K562 (cell line): ENCODE results near the gene LRRC57. TPM values are rescaled to one million over a fixed set of nuclear protein-coding genes. Genes with fewer than 3 reads are reported as not detected.

ENCODE experiments used
- BRCA1 ChIP-seq, 2 experiments: fragments of 450-650 bp in 1 of 2; sonication (generic) in 1 of 2; formaldehyde crosslinking in 1 of 2; IDR thresholded peaks; 2 replicates each; pipeline versions ENCODE4 v1.5.0 to v1.6.1; 2017 to 2020; ENCODE audit warnings: mild to moderate bottlenecking in 1 of 2, missing genetic modification reagents in 1 of 2
- EP400 ChIP-seq: fragments of 450-650 bp; IDR thresholded peaks from 2 replicates; pipeline ENCODE4 v1.6.1; 2017; ENCODE audit warnings: antibody characterized with exemption, mild to moderate bottlenecking, moderate library complexity
- ETS2 ChIP-seq: IDR thresholded peaks from 2 replicates; pipeline ENCODE4 v1.6.1; 2016; ENCODE audit warnings: borderline replicate concordance, missing genetic modification characterization, mild to moderate bottlenecking, moderate library complexity, missing compliant biosample characterization; ENCODE audit not compliant: poor library complexity, severe bottlenecking
- FOXA1 ChIP-seq: fragments of 450-650 bp; IDR thresholded peaks from 2 replicates; pipeline ENCODE4 v1.6.1; 2016; ENCODE audit warnings: mild to moderate bottlenecking, borderline replicate concordance
- HDAC6 ChIP-seq: IDR thresholded peaks from 2 replicates; pipeline ENCODE4 v1.6.1; 2012; ENCODE audit warnings: low read depth, mild to moderate bottlenecking, control low read depth, inconsistent platforms, low read length, moderate library complexity
- HNRNPH1 ChIP-seq: fragments of 200-400 bp; formaldehyde crosslinking; optimal IDR thresholded peaks from 2 replicates; pipeline ENCODE3; 2017; ENCODE audit warnings: low read depth, mild to moderate bottlenecking, low read length, moderate library complexity
- HNRNPL ChIP-seq: fragments of 200-400 bp; formaldehyde crosslinking; IDR thresholded peaks from 2 replicates; pipeline ENCODE4 v1.6.1; 2017; ENCODE audit warnings: low read depth, mild to moderate bottlenecking, low read length
- KLF13 ChIP-seq: fragments of 450-650 bp; IDR thresholded peaks from 2 replicates; pipeline ENCODE4 v1.6.1; 2016; ENCODE audit warnings: missing genetic modification characterization, low read depth, mild to moderate bottlenecking, missing compliant biosample characterization, moderate library complexity, borderline replicate concordance
- NBN ChIP-seq: fragments of 450-650 bp; IDR thresholded peaks from 2 replicates; pipeline ENCODE4 v1.6.1; 2016; ENCODE audit warnings: low read depth, mild to moderate bottlenecking
- NELFE ChIP-seq: IDR thresholded peaks from 2 replicates; pipeline ENCODE4 v1.6.1; 2011; ENCODE audit warnings: mild to moderate bottlenecking; ENCODE audit not compliant: insufficient read depth, insufficient read length
- POLR2B ChIP-seq: fragments of 450-650 bp; IDR thresholded peaks from 2 replicates; pipeline ENCODE4 v1.6.1; 2018; ENCODE audit warnings: low read depth; ENCODE audit not compliant: partially characterized antibody
- THRB ChIP-seq: fragments of 450-650 bp; formaldehyde crosslinking; conservative IDR thresholded peaks from 2 replicates; pipeline ENCODE4 v1.4.0; 2022; ENCODE audit warnings: mild to moderate bottlenecking, missing genetic modification characterization
- U2AF2 ChIP-seq: fragments of 200-400 bp; formaldehyde crosslinking; optimal IDR thresholded peaks from 2 replicates; pipeline ENCODE3; 2017; ENCODE audit warnings: low read depth, mild to moderate bottlenecking, low read length
- YBX1 ChIP-seq: fragments of 450-650 bp; IDR thresholded peaks from 2 replicates; pipeline ENCODE4 v1.7.1; 2016; ENCODE audit warnings: mild to moderate bottlenecking
- ZBTB17 ChIP-seq: fragments of 450-650 bp; formaldehyde crosslinking; IDR thresholded peaks from 2 replicates; pipeline ENCODE4 v1.4.0; 2020; ENCODE audit warnings: mild to moderate bottlenecking
- ZKSCAN8 ChIP-seq: fragments of 200-800 bp; sonication (Bioruptor generic); IDR thresholded peaks from 2 replicates; pipeline ENCODE4 v1.6.1; 2016; ENCODE audit warnings: missing genetic modification characterization, missing compliant biosample characterization
- ZNF124 ChIP-seq: sonication (generic); formaldehyde crosslinking; IDR thresholded peaks from 2 replicates; pipeline ENCODE4 v1.8.1; 2022; ENCODE audit warnings: missing genetic modification reagents
- ZNF449 ChIP-seq: fragments of 250-450 bp; sonication (Bioruptor Pico); IDR thresholded peaks from 2 replicates; pipeline ENCODE4 v1.8.0; 2022; ENCODE audit warnings: moderate library complexity, mild to moderate bottlenecking, inconsistent platforms
- ZNF57 ChIP-seq: fragments of 450-650 bp; formaldehyde crosslinking; IDR thresholded peaks from 2 replicates; pipeline ENCODE4 v1.4.0; 2020; ENCODE audit warnings: mild to moderate bottlenecking, moderate library complexity
- polyA plus RNA-seq, 8 experiments: library from polyadenylated mRNA; depleted of rRNA in 4 of 8; stranded (reverse) in 5 of 8; unstranded in 3 of 8; fragments of >200 nt; fragmentation: Nextera tagmentation in 2 of 8; fragmentation: Illumina TruSeq in 1 of 8; extraction: Ambion mirVana in 2 of 8; extraction: Trizol in 1 of 8; gene quantifications; 2 replicates each; pipeline versions ENCODE4 v1.2.1 to v1.2.3, GENCODE V29; 2011 to 2014; ENCODE audit warnings: inconsistent platforms in 1 of 8, missing spikeins in 1 of 8
- total RNA-seq, 7 experiments: library from RNA; depleted of rRNA in 6 of 7; stranded (reverse); fragments of >200 nt in 6 of 7; fragmentation: Illumina TruSeq in 2 of 7; extraction: Trizol in 2 of 7; gene quantifications; 2 replicates each; pipeline versions ENCODE4 v1.2.1 to v1.2.3, GENCODE V29; 2011 to 2021; ENCODE audit warnings: low replicate concordance in 1 of 7
- TF ChIP-seq, protein P1 (sequence below): fragments of 450-650 bp; IDR thresholded peaks from 2 replicates; pipeline ENCODE4 v1.7.0; 2016; ENCODE audit warnings: borderline replicate concordance
- TF ChIP-seq, protein P2 (sequence below): sonication (generic); formaldehyde crosslinking; IDR thresholded peaks from 2 replicates; pipeline ENCODE4 v1.8.0; 2022; ENCODE audit warnings: mild to moderate bottlenecking, missing genetic modification reagents

Gene LRRC57
- total and polyA plus RNA-seq, 9 of the 15 experiments (the other 6 are each of a cell fraction or from before 2014, with no cell fraction given) = 3.9 to 20.4 (median 14.8) TPM

DNA sequence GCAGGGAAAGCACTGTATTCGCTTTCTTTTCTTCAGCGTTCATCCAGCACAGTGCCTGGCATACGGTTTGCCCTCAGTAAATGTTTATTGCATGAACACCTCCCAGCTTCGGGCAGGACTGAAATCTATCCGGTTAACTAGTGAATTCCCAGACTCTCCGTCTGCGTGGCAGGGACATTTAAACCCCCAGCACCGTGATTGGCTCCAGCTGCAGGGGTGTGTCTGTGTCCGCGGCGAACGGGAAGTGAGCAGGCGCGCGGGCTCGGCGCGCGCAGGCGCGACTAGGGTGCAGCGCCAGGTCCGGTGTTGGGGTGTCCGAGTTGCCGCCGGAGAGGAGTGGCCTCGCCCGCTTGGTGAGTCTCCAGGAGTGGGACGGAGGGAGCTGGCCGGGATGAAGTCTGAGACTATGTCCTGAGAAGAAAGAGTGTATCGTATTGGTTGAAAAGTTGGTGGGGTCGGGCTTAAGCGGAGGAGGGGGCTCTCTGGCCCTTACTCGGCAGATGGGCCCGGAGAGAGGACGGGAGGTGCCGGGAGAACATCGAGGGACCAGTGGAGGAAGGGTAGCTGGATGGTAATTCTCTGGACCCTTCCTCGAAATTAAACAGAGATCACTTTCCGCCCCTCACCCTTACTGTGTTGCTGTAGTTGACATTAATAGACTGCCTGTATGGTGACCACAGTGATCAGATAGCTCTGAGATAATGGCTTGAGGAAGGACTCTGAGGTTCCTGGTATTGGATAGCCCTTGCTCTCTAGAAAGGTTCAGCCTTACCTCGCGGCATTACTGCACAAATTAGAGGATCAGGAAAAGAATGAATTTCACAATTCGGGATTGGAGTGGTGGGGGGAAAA lies 53.0 kb downstream of the LRRC57 start, which contains the start of gene SNAP23 (continued):
- TF ChIP-seq HNRNPL (no peak), ZNF124 (no peak), FOXA1 (no peak), ZNF57 (no peak), HDAC6 (no peak), HNRNPH1 (no peak), NELFE (no peak), EP400 (peak; percentile 38; the same call in 1 of the 2 replicates), KLF13 (tag) (no peak), NBN (peak; percentile 40; the same call in 1 of the 2 replicates), U2AF2 (no peak), ETS2 (tag) (no peak), BRCA1 (IDR thresholded peaks at IDR 0.05) (no peak), BRCA1 (CRISPR knock-in tag; IDR thresholded peaks at IDR 0.05) (no peak), YBX1 (no peak), ZKSCAN8 (no peak), POLR2B (peak; percentile 88), ZBTB17 (CRISPR knock-in tag) (no peak), ZNF449 (CRISPR knock-in tag) (no peak), THRB (CRISPR knock-in tag) (no peak)
- TF ChIP-seq, protein P1, sequence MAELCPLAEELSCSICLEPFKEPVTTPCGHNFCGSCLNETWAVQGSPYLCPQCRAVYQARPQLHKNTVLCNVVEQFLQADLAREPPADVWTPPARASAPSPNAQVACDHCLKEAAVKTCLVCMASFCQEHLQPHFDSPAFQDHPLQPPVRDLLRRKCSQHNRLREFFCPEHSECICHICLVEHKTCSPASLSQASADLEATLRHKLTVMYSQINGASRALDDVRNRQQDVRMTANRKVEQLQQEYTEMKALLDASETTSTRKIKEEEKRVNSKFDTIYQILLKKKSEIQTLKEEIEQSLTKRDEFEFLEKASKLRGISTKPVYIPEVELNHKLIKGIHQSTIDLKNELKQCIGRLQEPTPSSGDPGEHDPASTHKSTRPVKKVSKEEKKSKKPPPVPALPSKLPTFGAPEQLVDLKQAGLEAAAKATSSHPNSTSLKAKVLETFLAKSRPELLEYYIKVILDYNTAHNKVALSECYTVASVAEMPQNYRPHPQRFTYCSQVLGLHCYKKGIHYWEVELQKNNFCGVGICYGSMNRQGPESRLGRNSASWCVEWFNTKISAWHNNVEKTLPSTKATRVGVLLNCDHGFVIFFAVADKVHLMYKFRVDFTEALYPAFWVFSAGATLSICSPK = no peak; the same call in 1 of the 2 replicates
- TF ChIP-seq, protein P2, sequence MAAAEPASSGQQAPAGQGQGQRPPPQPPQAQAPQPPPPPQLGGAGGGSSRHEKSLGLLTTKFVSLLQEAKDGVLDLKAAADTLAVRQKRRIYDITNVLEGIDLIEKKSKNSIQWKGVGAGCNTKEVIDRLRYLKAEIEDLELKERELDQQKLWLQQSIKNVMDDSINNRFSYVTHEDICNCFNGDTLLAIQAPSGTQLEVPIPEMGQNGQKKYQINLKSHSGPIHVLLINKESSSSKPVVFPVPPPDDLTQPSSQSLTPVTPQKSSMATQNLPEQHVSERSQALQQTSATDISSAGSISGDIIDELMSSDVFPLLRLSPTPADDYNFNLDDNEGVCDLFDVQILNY = no peak
